Neutrophil (primary cell): Measurements from ENCODE around the gene NEURL1.

Experiments used
- H3K27ac ChIP-seq: fragments of 200-600 bp; sonication (generic); 2 replicates; pipeline ENCODE4 v1.5.1; 2016; ENCODE audit warnings: mild to moderate bottlenecking, moderate library complexity
- H3K27me3 ChIP-seq: fragments of 200-600 bp; sonication (generic); 2 replicates; pipeline ENCODE4 v1.6.0; 2016; ENCODE audit warnings: mild to moderate bottlenecking
- H3K36me3 ChIP-seq: fragments of 200-600 bp; sonication (generic); 2 replicates; pipeline ENCODE4 v1.5.1; 2017
- H3K4me1 ChIP-seq, 2 experiments: fragments of 200-600 bp in 1 of 2; sonication (generic) in 1 of 2; 1 replicate in 1 of 2; 2 replicates in 1 of 2; pipeline versions ENCODE4 v1.5.1 to v1.6.1; 2013 to 2016; ENCODE audit warnings: low read depth in 1 of 2, low read length in 1 of 2, mild to moderate bottlenecking in 1 of 2, moderate library complexity in 1 of 2; ENCODE audit not compliant: control insufficient read depth in 1 of 2, insufficient read depth in 1 of 2
- H3K4me3 ChIP-seq, 2 experiments: fragments of 200-600 bp in 1 of 2; sonication (generic) in 1 of 2; 1 replicate in 1 of 2; 2 replicates in 1 of 2; pipeline ENCODE4 v1.5.1; 2013 to 2016; ENCODE audit warnings: low read depth in 1 of 2, low read length in 1 of 2, mild to moderate bottlenecking in 1 of 2, moderate library complexity in 1 of 2
- H3K9me3 ChIP-seq: fragments of 200-600 bp; sonication (generic); 2 replicates; pipeline ENCODE4 v1.5.1; 2016
- CTCF ChIP-seq: fragments of 200-600 bp; sonication (generic); IDR thresholded peaks from 2 replicates; pipeline ENCODE4 v1.5.1; 2016; ENCODE audit warnings: antibody characterized with exemption

NEURL1 gene, protein sequence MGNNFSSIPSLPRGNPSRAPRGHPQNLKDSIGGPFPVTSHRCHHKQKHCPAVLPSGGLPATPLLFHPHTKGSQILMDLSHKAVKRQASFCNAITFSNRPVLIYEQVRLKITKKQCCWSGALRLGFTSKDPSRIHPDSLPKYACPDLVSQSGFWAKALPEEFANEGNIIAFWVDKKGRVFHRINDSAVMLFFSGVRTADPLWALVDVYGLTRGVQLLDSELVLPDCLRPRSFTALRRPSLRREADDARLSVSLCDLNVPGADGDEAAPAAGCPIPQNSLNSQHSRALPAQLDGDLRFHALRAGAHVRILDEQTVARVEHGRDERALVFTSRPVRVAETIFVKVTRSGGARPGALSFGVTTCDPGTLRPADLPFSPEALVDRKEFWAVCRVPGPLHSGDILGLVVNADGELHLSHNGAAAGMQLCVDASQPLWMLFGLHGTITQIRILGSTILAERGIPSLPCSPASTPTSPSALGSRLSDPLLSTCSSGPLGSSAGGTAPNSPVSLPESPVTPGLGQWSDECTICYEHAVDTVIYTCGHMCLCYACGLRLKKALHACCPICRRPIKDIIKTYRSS

DNA sequence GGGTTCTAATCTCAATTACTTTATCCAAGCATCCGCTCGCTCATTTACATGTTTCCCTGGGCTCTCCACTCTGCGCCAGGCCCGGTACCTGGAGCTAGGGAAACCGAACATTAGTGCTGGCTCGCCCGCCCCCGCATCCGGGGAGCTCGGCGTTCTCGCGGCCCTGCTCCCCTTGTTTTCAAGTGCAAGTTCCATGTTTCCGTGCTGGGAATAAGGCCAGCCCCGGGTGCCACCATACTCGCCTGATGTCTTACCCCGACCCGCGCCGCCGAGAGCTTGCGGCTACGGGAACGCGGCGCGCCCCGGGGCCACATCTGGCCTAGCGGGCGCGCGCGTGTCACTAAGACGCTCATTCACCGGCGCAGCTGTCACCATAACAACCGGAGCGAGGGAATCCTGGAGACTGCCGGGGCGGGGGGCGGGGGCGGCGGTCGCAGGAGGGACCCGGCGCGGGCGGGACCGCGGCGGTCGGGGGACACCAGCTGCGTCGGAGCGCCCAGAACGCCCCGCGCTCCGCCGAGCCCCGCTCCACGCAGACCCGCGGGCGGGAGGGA, at the start of gene NEURL1:
TSS of gene NEURL1 (plus strand) at position 344 of the 554 bp plus-strand sequence. CDS start 683 bp downstream, outside the sequence.
- H3K27ac ChIP-seq: no peak within 1 kb of the TSS
- TF ChIP-seq CTCF: no peak
- no peak within 1 kb of the TSS for H3K4me3 ChIP-seq
- H3K9me3 ChIP-seq: no peaks in the 10 kb centered on the region
- H3K4me1 ChIP-seq: peaks cover 0 to 13% of the 10 kb centered on the region in 2 experiments
- H3K27me3 ChIP-seq: peaks cover 92% of the 10 kb centered on the region
- H3K36me3 ChIP-seq: no peaks in the 10 kb centered on the region

DNA sequence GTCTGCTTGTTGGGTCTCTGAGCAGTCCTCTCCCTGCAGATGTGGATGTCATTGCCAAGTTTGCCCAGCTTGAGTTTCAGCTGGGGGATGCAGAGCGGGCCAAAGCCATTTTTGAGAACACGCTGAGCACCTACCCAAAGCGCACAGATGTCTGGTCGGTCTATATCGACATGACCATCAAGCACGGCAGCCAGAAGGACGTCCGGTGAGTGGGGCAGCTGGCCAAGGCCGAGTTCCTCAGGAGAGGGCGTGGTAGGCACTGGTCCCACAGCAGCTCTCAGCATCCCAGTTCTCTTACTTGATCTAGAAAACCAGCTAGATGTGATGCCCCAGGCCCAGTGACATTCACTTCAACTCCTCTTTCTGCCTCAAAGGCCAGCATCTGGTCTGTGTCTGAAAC, 49.0 kb upstream of the NEURL1 start:
- Histone ChIP-seq H3K4me1 (no peaks in the 10 kb centered on the region), H3K4me3 (no peak overlapping the region), H3K9me3 (no peaks in the 10 kb centered on the region), H3K27ac (no peak overlapping the region), H3K36me3 (peaks cover 70% of the 10 kb centered on the region), H3K27me3 (peaks cover 2% of the 10 kb centered on the region)
- TF ChIP-seq CTCF: no peak

DNA sequence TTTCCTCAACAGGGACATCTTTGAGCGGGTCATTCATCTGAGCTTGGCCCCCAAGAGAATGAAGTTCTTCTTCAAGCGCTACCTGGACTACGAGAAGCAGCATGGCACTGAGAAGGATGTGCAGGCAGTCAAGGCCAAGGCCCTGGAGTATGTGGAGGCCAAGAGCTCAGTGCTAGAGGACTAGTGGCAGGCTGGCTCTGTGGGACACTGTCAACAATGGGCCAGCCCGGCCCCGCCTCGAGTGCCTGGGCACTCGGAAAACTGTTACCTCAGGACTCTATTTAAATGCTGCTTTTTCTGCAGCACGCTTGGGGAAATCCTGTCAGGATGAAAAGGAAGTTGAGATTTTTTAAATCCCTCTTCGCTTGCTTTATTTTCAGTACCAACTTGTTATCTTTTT, 48.1 kb upstream of the NEURL1 start:
- Histone ChIP-seq H3K27me3 (peaks cover 11% of the 10 kb centered on the region), H3K9me3 (no peaks in the 10 kb centered on the region), H3K4me3 (no peak overlapping the region), H3K36me3 (peaks cover 61% of the 10 kb centered on the region), H3K27ac (no peak overlapping the region), H3K4me1 (no peaks in the 10 kb centered on the region)
- TF ChIP-seq CTCF: no peak

DNA sequence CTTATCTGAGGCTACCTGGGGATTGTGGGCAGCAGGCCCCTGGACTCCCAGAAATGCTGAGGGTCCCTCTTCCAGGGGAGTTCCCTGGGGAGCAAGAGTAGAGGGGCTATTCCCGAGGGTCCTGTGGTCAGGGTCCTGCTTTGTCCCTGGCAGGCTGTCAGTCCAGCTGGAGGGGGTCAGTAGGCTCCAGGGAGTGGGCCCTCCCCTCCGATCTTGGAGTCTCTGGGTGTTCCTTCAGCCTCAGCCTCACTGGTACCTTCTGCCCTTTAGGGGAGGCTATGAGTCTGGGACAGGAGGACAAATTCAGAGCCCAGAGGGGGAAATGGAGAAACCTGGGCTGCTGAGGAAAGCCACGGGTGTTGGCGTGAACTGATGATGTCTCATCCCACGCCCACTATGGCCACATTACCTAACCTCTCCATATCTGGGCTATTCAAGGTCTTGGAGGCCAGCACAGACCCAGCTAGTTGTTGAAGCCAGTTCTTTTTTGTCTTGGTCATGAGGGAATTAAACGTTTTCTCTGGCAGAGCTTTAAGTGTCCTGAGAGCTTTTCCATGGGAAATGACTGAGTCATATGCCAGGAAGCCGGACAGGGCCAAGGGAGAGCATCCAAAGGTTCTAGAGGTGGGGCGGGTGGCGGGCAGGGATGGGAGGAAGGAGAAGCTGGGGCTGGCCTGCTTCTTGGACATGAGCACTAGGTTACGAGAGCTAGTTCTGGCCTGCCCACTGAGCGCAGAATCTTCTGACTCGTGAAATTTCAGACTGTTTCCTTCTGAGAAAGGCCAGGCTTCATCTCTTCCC, 47.5 kb upstream of the NEURL1 start:
- H3K27ac ChIP-seq: no peak overlapping the region
- TF ChIP-seq CTCF: no peak
- peaks cover 56% of the 10 kb centered on the region for H3K36me3 ChIP-seq
- no peaks in the 10 kb centered on the region for H3K9me3 ChIP-seq
- peaks cover 0 to under 1% of the 10 kb centered on the region in 2 experiments for H3K4me1 ChIP-seq
- H3K4me3 ChIP-seq: no peak overlapping the region
- H3K27me3 ChIP-seq: peaks cover 17% of the 10 kb centered on the region

DNA sequence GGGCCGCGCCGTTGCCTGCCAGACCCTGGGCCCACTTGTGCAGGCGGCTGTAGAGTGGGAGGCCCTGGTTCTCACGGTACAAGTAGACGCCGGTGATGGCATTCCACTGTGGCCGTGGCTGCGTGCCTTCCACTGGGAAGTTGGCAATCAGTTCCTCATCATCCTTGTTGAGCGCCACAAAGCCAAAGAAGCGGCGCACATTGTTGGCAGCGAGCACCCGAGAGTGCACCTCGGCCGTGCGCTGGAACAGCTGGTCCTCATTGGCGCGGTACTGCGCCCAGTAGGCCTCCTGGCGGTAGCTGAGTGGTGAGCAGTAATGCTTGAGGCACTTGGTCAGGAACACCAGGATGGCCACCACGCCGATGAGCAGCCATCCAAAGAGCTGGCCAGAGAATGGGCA, 46.3 kb upstream of the NEURL1 start:
- no peak overlapping the region for H3K4me3 ChIP-seq
- H3K36me3 ChIP-seq: peaks cover 44% of the 10 kb centered on the region
- no peak for TF ChIP-seq CTCF
- H3K27ac ChIP-seq: no peak overlapping the region
- H3K4me1 ChIP-seq: peaks cover 4 to 7% of the 10 kb centered on the region in 2 experiments
- H3K27me3 ChIP-seq: peaks cover 29% of the 10 kb centered on the region
- H3K9me3 ChIP-seq: no peaks in the 10 kb centered on the region
